ENCODE measurements around the gene EME2.
"Not testable (repeated sequence)": the region's sequence is repeated elsewhere in the genome, so short reads cannot be mapped to it uniquely, and the experiment has no call there.

The EME2 gene

GRCh38 chr16:1793578-1794220 is 21.1 kb downstream of the EME2 start, which contains the start of gene IGFALS:
Gene IGFALS (minus strand): TSS chr16:1793705. CDS start chr16:1793652, 53 bp downstream.
- H3K79me2 ChIP-seq (ENCODE audit: control insufficient read depth, insufficient read depth, low read length, poor library complexity): no peaks in the 10 kb centered on the region
- H3K27me3 ChIP-seq (ENCODE audit: insufficient read depth, low read length): no peaks in the 10 kb centered on the region
- H3K4ac ChIP-seq (ENCODE audit: low read depth, low read length): no peak within 1 kb of the TSS
- no peak within 1 kb of the TSS for H3K27ac ChIP-seq (ENCODE audit: low read depth, low read length)
- no peak within 1 kb of the TSS for H3K9ac ChIP-seq (ENCODE audit: low read length)
- no peak for DNase-seq
- no peak within 1 kb of the TSS for H4K12ac ChIP-seq (ENCODE audit: low read depth, low read length)
- H3K18ac ChIP-seq (ENCODE audit: low read length): no peak within 1 kb of the TSS
- H3K36me3 ChIP-seq (ENCODE audit: control insufficient read depth in 1 of 2, insufficient read depth in 2 of 2, low read length in 2 of 2): peaks cover 28 to 33% of the 10 kb centered on the region in 2 experiments
- no peak within 1 kb of the TSS for H2BK12ac ChIP-seq (ENCODE audit: low read length)
- no peak within 1 kb of the TSS for H2BK5ac ChIP-seq (ENCODE audit: low read depth, low read length, poor library complexity)
- H3K9me3 ChIP-seq (ENCODE audit: insufficient read depth, low read depth, low read length): peaks cover 5% of the 10 kb centered on the region
- no peak within 1 kb of the TSS for H2BK120ac ChIP-seq (ENCODE audit: insufficient read depth, low read length, poor library complexity)
- H4K91ac ChIP-seq (ENCODE audit: low read depth, low read length): no peak within 1 kb of the TSS
- H2AFZ ChIP-seq (ENCODE audit: insufficient read depth, low read length, poor library complexity): no peak within 1 kb of the TSS
- H3K4me1 ChIP-seq (ENCODE audit: control insufficient read depth in 1 of 2, insufficient read depth in 2 of 2, low read length in 2 of 2): no peaks in the 10 kb centered on the region
- no peak within 1 kb of the TSS for H3K14ac ChIP-seq (ENCODE audit: low read length)
- H4K8ac ChIP-seq (ENCODE audit: low read depth, low read length): no peak within 1 kb of the TSS
- no peak within 1 kb of the TSS for H2AK5ac ChIP-seq (ENCODE audit: low read length)
- H3K79me1 ChIP-seq (ENCODE audit: low read length): no peaks in the 10 kb centered on the region
- no peak within 1 kb of the TSS for H3K4me2 ChIP-seq (ENCODE audit: low read length)
- no peak within 1 kb of the TSS for H3K23ac ChIP-seq (ENCODE audit: low read length)
- H3K4me3 ChIP-seq (ENCODE audit: low read depth, low read length): no peak within 1 kb of the TSS
- WGBS (ENCODE audit: extremely low coverage, insufficient coverage, insufficient read length): no CpG with 5 or more reads among the region's 28 CpGs

DNA sequence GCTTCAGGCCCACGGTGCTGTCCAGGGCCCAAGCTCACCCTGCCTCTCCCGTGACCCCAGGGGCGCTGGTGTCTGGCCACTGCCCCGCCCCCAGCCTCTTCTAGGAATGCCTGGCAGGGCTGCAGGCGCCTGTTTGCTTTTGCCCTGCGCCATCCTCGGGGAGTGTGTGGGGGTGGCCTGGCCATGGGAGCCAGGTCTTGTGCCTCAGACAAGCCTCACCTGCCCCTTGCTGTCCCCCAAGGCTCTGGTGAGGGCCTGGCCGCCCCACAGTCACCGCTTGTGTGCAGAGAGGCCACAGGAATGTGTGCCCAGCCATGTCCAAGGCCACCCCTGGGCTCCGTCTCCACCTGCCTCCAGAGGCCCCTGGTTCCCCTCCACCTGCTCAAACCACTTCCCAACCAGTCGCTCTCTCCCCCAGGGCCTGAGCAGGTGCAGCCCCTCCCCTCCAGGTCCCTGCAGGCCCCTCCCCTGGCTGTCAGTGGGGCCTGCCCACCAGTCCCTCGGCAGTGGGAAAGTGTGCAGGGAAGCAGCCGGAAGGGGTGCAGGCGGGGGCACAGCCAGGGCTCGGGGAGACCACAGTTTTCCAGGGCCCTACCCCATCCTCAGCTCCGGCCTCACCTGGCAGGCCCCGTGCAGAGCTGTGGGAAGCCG is 21.7 kb downstream of the EME2 start:
- Histone ChIP-seq H2BK12ac (ENCODE audit: low read length) (no peak overlapping the region), H2BK5ac (ENCODE audit: low read depth, low read length, poor library complexity) (no peak overlapping the region), H3K18ac (ENCODE audit: low read length) (no peak overlapping the region), H4K12ac (ENCODE audit: low read depth, low read length) (no peak overlapping the region), H2AFZ (ENCODE audit: insufficient read depth, low read length, poor library complexity) (no peak overlapping the region), H3K14ac (ENCODE audit: low read length) (no peak overlapping the region), H3K79me1 (ENCODE audit: low read length) (no peaks in the 10 kb centered on the region), H4K91ac (ENCODE audit: low read depth, low read length) (no peak overlapping the region), H3K79me2 (ENCODE audit: control insufficient read depth, insufficient read depth, low read length, poor library complexity) (no peaks in the 10 kb centered on the region), H3K27me3 (ENCODE audit: insufficient read depth, low read length) (no peaks in the 10 kb centered on the region), H3K23ac (ENCODE audit: low read length) (no peak overlapping the region), H3K4me3 (ENCODE audit: low read depth, low read length) (no peak overlapping the region), H2BK120ac (ENCODE audit: insufficient read depth, low read length, poor library complexity) (no peak overlapping the region), H3K27ac (ENCODE audit: low read depth, low read length) (no peak overlapping the region), H3K4me1 (ENCODE audit: control insufficient read depth in 1 of 2, insufficient read depth in 2 of 2, low read length in 2 of 2) (no peaks in the 10 kb centered on the region), H3K4ac (ENCODE audit: low read depth, low read length) (no peak overlapping the region), H3K36me3 (ENCODE audit: control insufficient read depth in 1 of 2, insufficient read depth in 2 of 2, low read length in 2 of 2) (peaks cover 23 to 27% of the 10 kb centered on the region in 2 experiments), H2AK5ac (ENCODE audit: low read length) (no peak overlapping the region), H3K9me3 (ENCODE audit: insufficient read depth, low read depth, low read length) (peaks cover 7% of the 10 kb centered on the region), H3K9ac (ENCODE audit: low read length) (no peak overlapping the region), H3K4me2 (ENCODE audit: low read length) (no peak overlapping the region), H4K8ac (ENCODE audit: low read depth, low read length) (no peak overlapping the region)
- DNase-seq: no peak
- no CpG with 5 or more reads among the region's 18 CpGs for WGBS (ENCODE audit: extremely low coverage, insufficient coverage, insufficient read length)

GRCh38 chr16:1794908-1795666 is 22.5 kb downstream of the EME2 start:
- H3K4me3 ChIP-seq (ENCODE audit: low read depth, low read length): no peak overlapping the region
- H3K14ac ChIP-seq (ENCODE audit: low read length): no peak overlapping the region
- no peak overlapping the region for H4K12ac ChIP-seq (ENCODE audit: low read depth, low read length)
- H4K8ac ChIP-seq (ENCODE audit: low read depth, low read length): no peak overlapping the region
- no peak overlapping the region for H2AK5ac ChIP-seq (ENCODE audit: low read length)
- H2BK5ac ChIP-seq (ENCODE audit: low read depth, low read length, poor library complexity): no peak overlapping the region
- H3K27me3 ChIP-seq (ENCODE audit: insufficient read depth, low read length): no peaks in the 10 kb centered on the region
- H3K36me3 ChIP-seq (ENCODE audit: control insufficient read depth in 1 of 2, insufficient read depth in 2 of 2, low read length in 2 of 2): peaks cover 18 to 23% of the 10 kb centered on the region in 2 experiments
- no peak overlapping the region for H3K4me2 ChIP-seq (ENCODE audit: low read length)
- no peaks in the 10 kb centered on the region for H3K79me2 ChIP-seq (ENCODE audit: control insufficient read depth, insufficient read depth, low read length, poor library complexity)
- no peak for DNase-seq
- H3K18ac ChIP-seq (ENCODE audit: low read length): no peak overlapping the region
- H4K91ac ChIP-seq (ENCODE audit: low read depth, low read length): no peak overlapping the region
- H3K23ac ChIP-seq (ENCODE audit: low read length): no peak overlapping the region
- no peak overlapping the region for H3K27ac ChIP-seq (ENCODE audit: low read depth, low read length)
- H3K79me1 ChIP-seq (ENCODE audit: low read length): no peaks in the 10 kb centered on the region
- no peak overlapping the region for H2BK12ac ChIP-seq (ENCODE audit: low read length)
- H3K4me1 ChIP-seq (ENCODE audit: control insufficient read depth in 1 of 2, insufficient read depth in 2 of 2, low read length in 2 of 2): no peaks in the 10 kb centered on the region
- no peak overlapping the region for H3K4ac ChIP-seq (ENCODE audit: low read depth, low read length)
- H3K9ac ChIP-seq (ENCODE audit: low read length): no peak overlapping the region
- H2AFZ ChIP-seq (ENCODE audit: insufficient read depth, low read length, poor library complexity): no peak overlapping the region
- peaks cover 9% of the 10 kb centered on the region for H3K9me3 ChIP-seq (ENCODE audit: insufficient read depth, low read depth, low read length)
- no CpG with 5 or more reads among the region's 32 CpGs for WGBS (ENCODE audit: extremely low coverage, insufficient coverage, insufficient read length)
- H2BK120ac ChIP-seq (ENCODE audit: insufficient read depth, low read length, poor library complexity): no peak overlapping the region

- H2BK5ac ChIP-seq (ENCODE audit: low read depth, low read length, poor library complexity); H4K91ac ChIP-seq (ENCODE audit: low read depth, low read length); DNase-seq; H2AFZ ChIP-seq (ENCODE audit: insufficient read depth, low read length, poor library complexity); H3K18ac ChIP-seq (ENCODE audit: low read length); H3K79me2 ChIP-seq (ENCODE audit: control insufficient read depth, insufficient read depth, low read length, poor library complexity); H3K27me3 ChIP-seq (ENCODE audit: insufficient read depth, low read length); H2BK12ac ChIP-seq (ENCODE audit: low read length); H3K23ac ChIP-seq (ENCODE audit: low read length); H4K12ac ChIP-seq (ENCODE audit: low read depth, low read length); H3K4ac ChIP-seq (ENCODE audit: low read depth, low read length); H4K8ac ChIP-seq (ENCODE audit: low read depth, low read length); H3K4me1 ChIP-seq (ENCODE audit: control insufficient read depth in 1 of 2, insufficient read depth in 2 of 2, low read length in 2 of 2); H3K14ac ChIP-seq (ENCODE audit: low read length); H3K79me1 ChIP-seq (ENCODE audit: low read length); H2AK5ac ChIP-seq (ENCODE audit: low read length); H2BK120ac ChIP-seq (ENCODE audit: insufficient read depth, low read length, poor library complexity); H3K9ac ChIP-seq (ENCODE audit: low read length); H3K36me3 ChIP-seq (ENCODE audit: control insufficient read depth in 1 of 2, insufficient read depth in 2 of 2, low read length in 2 of 2); H3K4me2 ChIP-seq (ENCODE audit: low read length); H3K4me3 ChIP-seq (ENCODE audit: low read depth, low read length); H3K27ac ChIP-seq (ENCODE audit: low read depth, low read length): not testable (repeated sequence)
- peaks cover 11% of the 10 kb centered on the region for H3K9me3 ChIP-seq (ENCODE audit: insufficient read depth, low read depth, low read length)
- no CpG with 5 or more reads among the region's 5 CpGs for WGBS (ENCODE audit: extremely low coverage, insufficient coverage, insufficient read length)
Measured at GRCh38 chr16:1799263-1799662, 26.7 kb downstream of the EME2 start.

All from trophoblast cell (in vitro differentiated cells and primary cell).